Neuronal stem cell (in vitro differentiated cells): ENCODE results near the gene ZBED1.
"Not testable (repeated sequence)": the region's sequence is repeated elsewhere in the genome, so short reads cannot be mapped to it uniquely, and the experiment has no call there.

Experiments
- DNase-seq: peaks from one replicate; pipeline ENCODE4 v3.0.0-alpha.2; 2013; ENCODE audit warnings: low spot score
- H2AFZ ChIP-seq: one replicate; pipeline ENCODE4 v1.6.1; 2013; ENCODE audit warnings: mild to moderate bottlenecking, low read length, inconsistent platforms
- H2AK5ac ChIP-seq: 2 replicates; pipeline ENCODE4 v1.6.1; 2013; ENCODE audit warnings: low read depth, mild to moderate bottlenecking, inconsistent platforms, low read length, moderate library complexity, mixed read lengths
- H2BK120ac ChIP-seq: 2 replicates; pipeline ENCODE4 v1.6.1; 2013; ENCODE audit warnings: low read depth, mild to moderate bottlenecking, inconsistent platforms, low read length, moderate library complexity, mixed read lengths
- H2BK12ac ChIP-seq: one replicate; pipeline ENCODE4 v1.6.1; 2013; ENCODE audit warnings: low read length, inconsistent platforms
- H2BK15ac ChIP-seq: 2 replicates; pipeline ENCODE4 v1.6.1; 2013; ENCODE audit warnings: mild to moderate bottlenecking, low read length, inconsistent platforms, mixed read lengths
- H2BK5ac ChIP-seq: one replicate; pipeline ENCODE4 v1.6.1; 2013; ENCODE audit warnings: inconsistent platforms, mild to moderate bottlenecking, low read length, moderate library complexity
- H3K14ac ChIP-seq: one replicate; pipeline ENCODE4 v1.6.1; 2013; ENCODE audit warnings: low read length, inconsistent platforms
- H3K18ac ChIP-seq: 2 replicates; pipeline ENCODE4 v1.6.1; 2013; ENCODE audit warnings: low read length, inconsistent platforms
- H3K23ac ChIP-seq: 2 replicates; pipeline ENCODE4 v1.6.1; 2013; ENCODE audit warnings: low read depth, mild to moderate bottlenecking, mixed read lengths, low read length, inconsistent platforms; ENCODE audit not compliant: poor library complexity
- H3K27ac ChIP-seq: replicated peaks from 3 replicates; pipeline ENCODE4 v1.5.1; 2013; ENCODE audit warnings: low read length, inconsistent platforms
- H3K27me3 ChIP-seq, 3 experiments: 2 replicates each; pipeline ENCODE4 v1.6.1; 2013; ENCODE audit warnings: low read length in 3 of 3, mild to moderate bottlenecking in 2 of 3, inconsistent platforms in 1 of 3, low read depth in 1 of 3, mixed read lengths in 1 of 3, moderate library complexity in 1 of 3; ENCODE audit not compliant: control insufficient read depth in 3 of 3, insufficient read depth in 3 of 3
- H3K36me3 ChIP-seq, 2 donors: replicated peaks in 1 of 2; 2 replicates each; pipeline ENCODE4 v1.6.1; 2013; ENCODE audit warnings: low read length in 2 of 2; ENCODE audit not compliant: control insufficient read depth in 2 of 2, insufficient read depth in 2 of 2
- H3K4ac ChIP-seq: 2 replicates; pipeline ENCODE4 v1.6.1; 2013; ENCODE audit warnings: inconsistent platforms, mild to moderate bottlenecking, low read length, moderate library complexity
- H3K4me1 ChIP-seq, 2 donors: 1 replicate in 1 of 2; 2 replicates in 1 of 2; pipeline ENCODE4 v1.6.1; 2013; ENCODE audit warnings: low read length in 2 of 2, low read depth in 1 of 2; ENCODE audit not compliant: control insufficient read depth in 2 of 2, insufficient read depth in 1 of 2
- H3K4me2 ChIP-seq: one replicate; pipeline ENCODE4 v1.6.1; 2013; ENCODE audit warnings: mild to moderate bottlenecking, low read length, inconsistent platforms; ENCODE audit not compliant: insufficient read depth, poor library complexity, severe bottlenecking
- H3K4me3 ChIP-seq, 2 donors: 2 replicates each; pipeline ENCODE4 v1.5.1; 2013; ENCODE audit warnings: low read length in 2 of 2, mild to moderate bottlenecking in 2 of 2, inconsistent platforms in 1 of 2, moderate library complexity in 1 of 2
- H3K79me1 ChIP-seq: one replicate; pipeline ENCODE4 v1.6.1; 2013; ENCODE audit warnings: low read depth, mild to moderate bottlenecking, inconsistent platforms, low read length, moderate library complexity
- H3K9ac ChIP-seq: one replicate; pipeline ENCODE4 v1.6.1; 2013; ENCODE audit warnings: mild to moderate bottlenecking, low read depth, low read length, inconsistent platforms; ENCODE audit not compliant: poor library complexity
- H3K9me3 ChIP-seq, 2 donors: replicated peaks in 1 of 2; 2 replicates each; pipeline versions ENCODE3 to v1.6.1; 2013; ENCODE audit warnings: low read length in 2 of 2, mild to moderate bottlenecking in 2 of 2, inconsistent platforms in 1 of 2, low read depth in 1 of 2, mixed read lengths in 1 of 2, moderate library complexity in 1 of 2; ENCODE audit not compliant: control insufficient read depth in 2 of 2, insufficient read depth in 1 of 2
- H4K8ac ChIP-seq: one replicate; pipeline ENCODE4 v1.6.1; 2013; ENCODE audit warnings: low read depth, mild to moderate bottlenecking, inconsistent platforms, low read length, moderate library complexity
- H4K91ac ChIP-seq: one replicate; pipeline ENCODE4 v1.6.1; 2013; ENCODE audit warnings: low read length, low read depth, mild to moderate bottlenecking, inconsistent platforms; ENCODE audit not compliant: poor library complexity
- WGBS, 2 donors: extraction: QIAGEN DNeasy Blood & Tissue Kit; methylation state at CpG; one replicate each; pipeline ENCODE4 v1.1.7; 2013; ENCODE audit warnings: missing lambda C conversion rate in 2 of 2, mixed read lengths in 1 of 2; ENCODE audit not compliant: insufficient read length in 2 of 2, insufficient replicate concordance in 1 of 2; ENCODE audit errors: extremely low coverage in 2 of 2; 5-methylcytosine and 5-hydroxymethylcytosine counted together

Gene ZBED1

GRCh38 chrX:2474280-2474962, 26.4 kb downstream of the ZBED1 start:
- Histone ChIP-seq H3K14ac (no peak overlapping the region), H3K18ac (peak overlapping the region; percentile 56), H3K27ac (no peak overlapping the region), H4K91ac (peak overlapping the region; percentile 74), H3K9me3 (peaks cover 0 to 5% of the 10 kb centered on the region in 2 donors), H2BK120ac (no peak overlapping the region), H3K4ac (no peak overlapping the region), H4K8ac (no peak overlapping the region), H3K4me2 (no peak overlapping the region), H2AK5ac (no peak overlapping the region), H3K36me3 (peaks cover 0 to 5% of the 10 kb centered on the region in 2 donors), H3K9ac (no peak overlapping the region), H3K4me1 (peaks cover 0 to 4% of the 10 kb centered on the region in 2 donors), H2BK5ac (no peak overlapping the region), H3K4me3 (no peak overlapping the region), H3K27me3 (no peaks in the 10 kb centered on the region), H3K23ac (no peak overlapping the region), H2AFZ (no peak overlapping the region), H2BK12ac (no peak overlapping the region), H3K79me1 (peaks cover 20% of the 10 kb centered on the region), H2BK15ac (no peak overlapping the region)
- no peak for DNase-seq
- no CpG with 5 or more reads among the region's 20 CpGs for WGBS, 2 donors

- H2AFZ ChIP-seq, H3K4me2 ChIP-seq, H3K27me3 ChIP-seq, H2BK5ac ChIP-seq, H3K4me1 ChIP-seq, H3K14ac ChIP-seq, H3K9ac ChIP-seq, H4K8ac ChIP-seq, H2BK15ac ChIP-seq, H2BK120ac ChIP-seq, H2AK5ac ChIP-seq, H2BK12ac ChIP-seq, H3K9me3 ChIP-seq, DNase-seq, H3K4me3 ChIP-seq, H3K23ac ChIP-seq, H3K18ac ChIP-seq, H3K4ac ChIP-seq, H3K27ac ChIP-seq, H4K91ac ChIP-seq, H3K36me3 ChIP-seq: not testable (repeated sequence)
- H3K79me1 ChIP-seq, result peaks cover 21% of the 10 kb centered on the region
- no CpG with 5 or more reads among the region's 15 CpGs for WGBS, 2 donors
These were observed 27.7 kb downstream of the ZBED1 start for GRCh38 chrX:2473064-2473463.

DNA sequence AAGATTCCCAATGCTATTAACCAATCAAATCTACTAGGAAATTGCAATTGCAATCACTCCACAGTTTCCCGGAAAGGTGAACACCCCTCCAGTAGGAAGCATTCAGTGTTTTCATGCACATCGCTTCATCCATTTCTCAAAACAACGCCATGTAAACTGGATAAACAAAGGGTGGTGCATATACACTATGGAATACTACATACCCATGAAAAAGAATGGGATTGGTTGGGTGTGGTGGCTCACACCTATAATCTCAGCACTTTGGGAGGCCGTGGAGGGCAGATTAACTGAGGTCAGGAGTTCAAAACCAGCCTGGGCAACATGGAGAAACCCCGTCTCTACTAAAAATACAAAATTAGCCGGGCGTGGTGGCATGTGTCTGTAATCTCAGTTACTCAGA, 29.1 kb downstream of the ZBED1 start:
- H3K4me2 ChIP-seq, result no peak overlapping the region
- no peak overlapping the region for H3K9ac ChIP-seq
- WGBS, 2 donors, result no CpG with 5 or more reads among the region's 7 CpGs
- no peak overlapping the region for H3K23ac ChIP-seq
- peaks cover 3 to 12% of the 10 kb centered on the region in 2 donors for H3K9me3 ChIP-seq
- no peak overlapping the region for H2BK12ac ChIP-seq
- no peak overlapping the region for H3K4me3 ChIP-seq
- no peak overlapping the region for H3K4ac ChIP-seq
- peaks cover 0 to 4% of the 10 kb centered on the region in 2 donors for H3K36me3 ChIP-seq
- H4K8ac ChIP-seq, result no peak overlapping the region
- no peak overlapping the region for H2BK5ac ChIP-seq
- H2AK5ac ChIP-seq, result no peak overlapping the region
- H3K79me1 ChIP-seq, result peaks cover 21% of the 10 kb centered on the region
- no peak overlapping the region for H3K27ac ChIP-seq
- H3K27me3 ChIP-seq, result no peaks in the 10 kb centered on the region
- H4K91ac ChIP-seq, result no peak overlapping the region
- H2AFZ ChIP-seq, result no peak overlapping the region
- H2BK120ac ChIP-seq, result no peak overlapping the region
- H3K4me1 ChIP-seq, result peaks cover 0 to 4% of the 10 kb centered on the region in 2 donors
- no peak for DNase-seq
- no peak overlapping the region for H3K18ac ChIP-seq
- H2BK15ac ChIP-seq, result no peak overlapping the region
- H3K14ac ChIP-seq, result no peak overlapping the region

GRCh38 chrX:2471126-2471525, 29.6 kb downstream of the ZBED1 start:
- not testable (repeated sequence) for H2AFZ ChIP-seq, H2BK120ac ChIP-seq, H2BK12ac ChIP-seq, H3K4me2 ChIP-seq, H3K4ac ChIP-seq, H3K27me3 ChIP-seq, H3K36me3 ChIP-seq, DNase-seq, H3K14ac ChIP-seq, H2AK5ac ChIP-seq, H3K4me1 ChIP-seq, H3K27ac ChIP-seq, H2BK15ac ChIP-seq, H4K8ac ChIP-seq, H4K91ac ChIP-seq, H2BK5ac ChIP-seq, H3K18ac ChIP-seq, H3K4me3 ChIP-seq, H3K23ac ChIP-seq
- Histone ChIP-seq H3K9me3 (peaks cover 3 to 12% of the 10 kb centered on the region in 2 donors), H3K9ac (peak overlapping the region; percentile 54), H3K79me1 (peaks cover 21% of the 10 kb centered on the region)
- WGBS, 2 donors, result no CpG with 5 or more reads among the region's 10 CpGs
